ENCODE results near the gene MAP2K7.

- TF ChIP-seq POLR2A (IDR thresholded peaks at IDR 0.05) (no peak), CTCF (IDR thresholded peaks at IDR 0.05) (no peak)
These were observed 29.4 kb upstream of the MAP2K7 start, which contains the start of gene PRR36 for GRCh38 chr19:7874076-7874896.
